Spleen (tissue), 7 donors: ENCODE measurements around the gene ADAMTS6.

Source experiments
- POLR2A ChIP-seq, 3 donors: fragments of 450-650 bp; IDR thresholded peaks; one replicate each; pipeline ENCODE4 v1.5.1; 2017; ENCODE audit warnings: antibody characterized with exemption in 3 of 3, mild to moderate bottlenecking in 1 of 3
- TF ChIP-seq, protein P1 (sequence below), 11 experiments: fragments of 200-600 bp in 7 of 11; fragments of 450-650 bp in 4 of 11; sonication (generic) in 4 of 11; IDR thresholded peaks in 8 of 11; conservative IDR thresholded peaks in 3 of 11; 1 replicate in 7 of 11; 2 replicates in 4 of 11; pipeline versions ENCODE4 v1.4.0 to v1.8.0; 2016 to 2021; ENCODE audit warnings: antibody characterized with exemption in 11 of 11, inconsistent platforms in 4 of 11, mild to moderate bottlenecking in 1 of 11
- donor health status: DM: no; HTN: no; CAD: no; lungs with moderate emphysema.
- donor health status: DM: no; HTN: no; CAD: no.
- donor health status: DM: no; HTN: no; CAD: no.

DNA sequence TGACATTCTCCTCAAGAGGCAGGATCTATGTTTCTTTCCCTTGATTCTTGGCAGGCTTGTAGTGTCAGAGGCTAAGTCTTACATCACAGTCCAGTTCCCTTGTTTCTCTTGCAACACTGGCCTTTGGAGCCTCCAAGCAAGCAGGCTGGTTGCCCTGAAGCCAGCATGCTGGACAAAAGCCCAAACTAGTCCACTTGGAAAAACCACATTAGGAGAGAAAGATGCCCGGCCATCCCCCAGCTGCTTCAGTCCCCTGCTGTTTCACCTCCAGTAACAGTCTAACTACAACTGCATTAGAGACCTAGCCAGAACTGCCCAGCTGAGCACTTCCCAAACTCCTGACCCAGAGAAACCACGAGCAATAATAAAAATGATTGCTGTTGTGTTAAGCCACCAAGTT is 87.6 kb downstream of the ADAMTS6 start:
- TF ChIP-seq, protein P1, sequence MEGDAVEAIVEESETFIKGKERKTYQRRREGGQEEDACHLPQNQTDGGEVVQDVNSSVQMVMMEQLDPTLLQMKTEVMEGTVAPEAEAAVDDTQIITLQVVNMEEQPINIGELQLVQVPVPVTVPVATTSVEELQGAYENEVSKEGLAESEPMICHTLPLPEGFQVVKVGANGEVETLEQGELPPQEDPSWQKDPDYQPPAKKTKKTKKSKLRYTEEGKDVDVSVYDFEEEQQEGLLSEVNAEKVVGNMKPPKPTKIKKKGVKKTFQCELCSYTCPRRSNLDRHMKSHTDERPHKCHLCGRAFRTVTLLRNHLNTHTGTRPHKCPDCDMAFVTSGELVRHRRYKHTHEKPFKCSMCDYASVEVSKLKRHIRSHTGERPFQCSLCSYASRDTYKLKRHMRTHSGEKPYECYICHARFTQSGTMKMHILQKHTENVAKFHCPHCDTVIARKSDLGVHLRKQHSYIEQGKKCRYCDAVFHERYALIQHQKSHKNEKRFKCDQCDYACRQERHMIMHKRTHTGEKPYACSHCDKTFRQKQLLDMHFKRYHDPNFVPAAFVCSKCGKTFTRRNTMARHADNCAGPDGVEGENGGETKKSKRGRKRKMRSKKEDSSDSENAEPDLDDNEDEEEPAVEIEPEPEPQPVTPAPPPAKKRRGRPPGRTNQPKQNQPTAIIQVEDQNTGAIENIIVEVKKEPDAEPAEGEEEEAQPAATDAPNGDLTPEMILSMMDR (IDR thresholded peaks at IDR 0.05 in 8 of 11, conservative IDR thresholded peaks at IDR 0.05 in 3 of 11): no peak
- no peak for TF ChIP-seq POLR2A (IDR thresholded peaks at IDR 0.05)
